Fibroblast of skin of left biceps (primary cell): ENCODE data around the gene CDH4.

Experiments used
- DNase-seq, 2 experiments: peaks; one replicate each; pipeline ENCODE4 v3.0.0-alpha.2; 2013; ENCODE audit warnings: low read depth in 2 of 2

Gene CDH4

GRCh38 chr20:61533231-61533631 is 281.2 kb downstream of the CDH4 start:
- DNase-seq = no peak

DNA sequence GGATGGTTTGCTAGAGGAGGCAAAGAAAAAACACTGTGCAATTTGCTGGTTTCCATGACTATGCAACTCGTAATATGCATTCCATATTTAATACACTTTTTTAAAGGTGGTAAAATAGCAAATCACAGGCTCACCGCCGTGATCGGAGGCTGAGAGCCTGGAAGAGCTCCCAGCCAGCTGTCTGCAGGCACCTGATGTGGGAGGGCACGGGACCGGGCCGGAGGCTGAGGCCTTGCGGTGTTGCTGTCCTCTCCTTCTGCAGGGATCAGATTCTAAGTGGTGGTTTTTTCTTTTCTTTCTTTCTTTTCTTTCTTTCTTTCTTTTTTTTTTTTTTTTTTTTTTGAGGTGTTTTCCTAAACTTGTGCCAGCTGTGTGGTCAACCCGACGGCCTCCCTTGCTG is 282.3 kb downstream of the CDH4 start:
- no peak for DNase-seq

- DNase-seq = no peak
Measured at GRCh38 chr20:61535091-61535490, 283.0 kb downstream of the CDH4 start.

GRCh38 chr20:61535536-61535935 is 283.5 kb downstream of the CDH4 start:
- no peak for DNase-seq

GRCh38 chr20:61535956-61536355 is 283.9 kb downstream of the CDH4 start:
- DNase-seq = no peak

DNA sequence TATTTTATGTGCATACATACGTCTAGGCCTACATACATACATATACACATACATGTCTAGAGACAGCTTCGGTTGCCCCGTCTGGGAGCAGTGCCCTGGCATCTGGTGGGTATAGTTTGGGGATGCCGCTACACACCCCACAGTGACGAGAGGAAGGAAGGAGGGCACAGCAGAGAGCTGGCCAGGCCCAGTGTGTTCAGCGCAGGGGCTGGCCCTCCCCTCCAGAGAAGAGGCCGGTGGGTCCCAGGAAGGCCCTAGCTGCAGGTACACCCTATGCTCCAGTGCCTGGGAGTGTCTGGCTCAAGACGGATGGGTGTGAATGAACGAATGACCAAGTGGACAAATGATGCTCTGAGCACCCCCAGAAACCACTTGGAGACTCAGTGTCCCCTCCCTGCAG is 284.6 kb downstream of the CDH4 start:
- no peak for DNase-seq

- no peak for DNase-seq
Measured at GRCh38 chr20:61537239-61538182, 285.4 kb downstream of the CDH4 start.

- no peak for DNase-seq
Measured at GRCh38 chr20:61538183-61538942, 286.3 kb downstream of the CDH4 start.

GRCh38 chr20:61538943-61539265 is 286.8 kb downstream of the CDH4 start:
- no peak for DNase-seq

- DNase-seq = no peak
Measured at GRCh38 chr20:61539706-61540360, 287.8 kb downstream of the CDH4 start.

GRCh38 chr20:61541537-61541936 is 289.5 kb downstream of the CDH4 start:
- no peak for DNase-seq

- no peak for DNase-seq
Measured at GRCh38 chr20:61543086-61543485, 291.0 kb downstream of the CDH4 start.

DNA sequence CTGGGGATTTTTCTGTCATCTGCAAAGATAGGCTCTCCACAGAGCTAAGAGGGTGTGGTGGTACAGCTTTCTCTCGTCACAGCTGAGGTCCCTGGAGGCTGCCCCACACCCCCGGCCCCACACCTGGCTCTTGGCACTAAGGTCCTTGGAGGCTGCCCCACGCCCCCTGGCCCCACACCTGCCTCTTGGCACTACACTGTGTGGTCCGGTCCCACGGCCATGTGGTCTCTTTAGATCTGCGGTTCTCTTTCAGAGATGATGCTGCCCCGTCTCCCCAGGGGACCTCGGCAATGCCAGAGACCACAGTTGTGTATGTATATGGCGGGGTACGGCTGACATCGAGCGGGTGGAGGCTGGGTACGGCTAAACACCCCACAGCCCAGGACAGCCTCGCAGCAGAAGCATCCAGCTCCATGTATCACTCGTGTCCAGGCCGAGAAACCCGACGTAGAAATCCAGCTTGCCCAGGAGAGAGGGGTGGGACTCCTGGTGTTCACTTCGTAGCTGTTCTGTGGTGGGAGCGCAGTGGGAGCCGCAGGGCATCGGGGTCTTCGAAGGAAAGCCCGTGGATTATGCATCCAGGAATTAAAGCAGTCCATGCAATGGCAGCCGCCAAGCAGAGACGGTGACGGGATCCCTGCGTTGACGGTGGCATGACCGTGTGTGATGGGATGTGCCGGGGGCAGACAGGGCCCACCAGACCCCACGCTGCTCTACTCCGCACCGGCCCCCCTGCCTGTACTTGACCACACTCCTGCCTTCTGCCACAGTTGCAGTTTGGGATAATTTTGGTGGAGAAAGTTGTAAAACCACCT is 292.1 kb downstream of the CDH4 start:
- DNase-seq = no peak

GRCh38 chr20:61544910-61545889 is 293.1 kb downstream of the CDH4 start:
- DNase-seq = no peak

- no peak for DNase-seq
Measured at GRCh38 chr20:61546641-61547040, 294.6 kb downstream of the CDH4 start.

- DNase-seq = no peak
Measured at GRCh38 chr20:61548069-61548468, 296.0 kb downstream of the CDH4 start.

DNA sequence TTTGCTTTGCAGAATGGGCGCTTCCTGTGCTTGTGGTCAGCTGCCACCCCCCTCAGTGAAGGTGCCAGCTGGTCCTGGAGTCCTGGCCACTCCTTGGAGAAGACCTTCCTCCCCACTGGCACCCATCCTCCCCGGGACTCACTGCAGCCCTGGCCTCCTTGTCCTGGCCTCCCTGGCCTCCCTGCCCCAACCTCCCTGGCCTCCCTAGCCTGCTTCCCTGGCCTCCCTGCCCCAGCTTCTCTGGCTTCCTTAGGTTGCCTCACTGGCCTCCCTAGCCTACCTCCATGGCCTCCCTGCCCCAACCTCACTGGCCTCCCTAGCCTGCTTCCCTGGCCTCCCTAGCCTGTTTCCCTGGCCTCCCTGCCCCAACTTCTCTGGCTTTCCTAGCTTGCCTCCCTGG is 297.8 kb downstream of the CDH4 start:
- no peak for DNase-seq

- DNase-seq = no peak
Measured at GRCh38 chr20:61551401-61551800, 299.3 kb downstream of the CDH4 start.

GRCh38 chr20:61554617-61555016 is 302.6 kb downstream of the CDH4 start:
- no peak for DNase-seq

- peak in 1 of 2 experiments; percentile 9 for DNase-seq
Measured at GRCh38 chr20:61555566-61555965, 303.5 kb downstream of the CDH4 start.
